GM19455 (cell line): ENCODE data around the gene KANK2.
A peak's percentile ranks its signal among the peaks of the same experiment; 100 is the strongest.
"Not testable (repeated sequence)": the region's sequence is repeated elsewhere in the genome, so short reads cannot be mapped to it uniquely, and the experiment has no call there.

Experiments
- ATAC-seq: cut with Tn5 transposase; IDR thresholded peaks from one replicate; pipeline ENCODE4 v1.9.1; 2021; ENCODE audit not compliant: unreplicated experiment

Gene KANK2

GRCh38 chr19:11175920-11176319 lies 21.4 kb downstream of the KANK2 start:
- no peak for ATAC-seq

GRCh38 chr19:11174336-11174735 lies 23.0 kb downstream of the KANK2 start:
- ATAC-seq = no peak

DNA sequence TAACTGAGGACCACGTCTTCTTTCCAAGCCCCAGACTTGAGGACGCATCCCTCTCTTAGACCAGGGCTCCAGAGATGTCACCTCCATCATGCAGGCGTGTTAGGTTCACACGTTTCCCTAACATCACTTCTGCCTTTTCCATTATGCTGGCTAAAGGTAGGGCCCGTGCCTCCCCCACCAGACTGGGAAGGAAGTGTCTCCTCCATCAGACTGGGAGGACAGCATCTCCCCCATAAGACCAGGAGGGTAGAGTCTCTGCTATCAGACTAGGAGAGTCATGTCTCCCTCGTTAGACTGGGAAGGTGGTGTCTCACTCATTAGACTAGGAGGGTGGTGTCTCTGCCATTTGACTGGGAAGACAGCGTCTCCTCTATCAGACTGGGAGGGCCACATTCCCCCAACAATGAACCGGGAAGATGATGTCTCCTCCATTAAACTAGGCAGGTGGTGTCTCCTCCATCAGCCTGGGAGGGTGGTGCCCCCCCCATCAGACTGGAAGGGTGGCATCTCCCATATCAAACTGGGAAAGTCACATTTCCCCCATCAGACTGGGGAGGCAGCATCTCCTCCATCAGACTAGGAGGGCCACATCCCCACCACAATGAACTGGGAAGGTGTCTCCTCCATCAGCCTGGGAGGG lies 23.7 kb downstream of the KANK2 start:
- no peak for ATAC-seq

DNA sequence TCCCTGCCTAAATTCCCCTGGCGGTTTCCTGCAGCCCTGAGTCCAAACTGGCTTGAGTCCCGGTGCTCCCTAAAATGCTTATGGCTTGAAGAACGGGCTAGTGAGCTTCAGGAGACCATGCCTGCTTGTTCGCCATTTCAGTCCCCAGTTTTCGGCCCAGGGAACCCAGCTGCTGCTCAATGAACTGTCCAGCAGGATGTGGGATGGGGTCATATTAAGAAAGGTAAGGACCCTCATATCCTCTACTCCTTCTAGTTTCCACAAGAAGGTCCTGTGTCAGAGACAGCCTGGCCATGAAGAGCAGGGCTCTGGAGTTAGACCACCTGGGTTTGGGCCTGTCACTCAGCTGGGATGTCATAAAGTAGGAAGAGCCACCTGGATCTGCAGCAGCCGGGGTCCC lies 24.8 kb downstream of the KANK2 start:
- ATAC-seq = no peak

DNA sequence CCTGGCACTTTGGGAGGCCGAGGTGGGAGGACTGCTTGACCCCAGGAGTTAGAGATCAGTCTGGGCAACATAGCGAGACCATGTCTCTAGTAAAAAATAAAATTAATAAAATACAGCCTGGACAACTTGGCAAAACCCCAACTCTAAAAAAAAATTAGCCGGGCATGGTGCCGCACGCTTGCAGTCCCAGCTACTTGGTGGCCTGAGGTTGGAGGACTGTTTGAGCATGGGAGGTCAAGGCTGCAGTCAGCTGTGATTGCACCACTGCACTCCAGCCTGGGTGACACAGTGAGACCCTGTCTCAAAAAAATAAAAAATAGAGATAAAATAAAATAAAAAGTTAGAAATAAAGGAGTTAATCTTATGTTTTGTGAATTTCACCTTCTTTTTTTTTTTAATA lies 26.2 kb downstream of the KANK2 start:
- no peak for ATAC-seq

DNA sequence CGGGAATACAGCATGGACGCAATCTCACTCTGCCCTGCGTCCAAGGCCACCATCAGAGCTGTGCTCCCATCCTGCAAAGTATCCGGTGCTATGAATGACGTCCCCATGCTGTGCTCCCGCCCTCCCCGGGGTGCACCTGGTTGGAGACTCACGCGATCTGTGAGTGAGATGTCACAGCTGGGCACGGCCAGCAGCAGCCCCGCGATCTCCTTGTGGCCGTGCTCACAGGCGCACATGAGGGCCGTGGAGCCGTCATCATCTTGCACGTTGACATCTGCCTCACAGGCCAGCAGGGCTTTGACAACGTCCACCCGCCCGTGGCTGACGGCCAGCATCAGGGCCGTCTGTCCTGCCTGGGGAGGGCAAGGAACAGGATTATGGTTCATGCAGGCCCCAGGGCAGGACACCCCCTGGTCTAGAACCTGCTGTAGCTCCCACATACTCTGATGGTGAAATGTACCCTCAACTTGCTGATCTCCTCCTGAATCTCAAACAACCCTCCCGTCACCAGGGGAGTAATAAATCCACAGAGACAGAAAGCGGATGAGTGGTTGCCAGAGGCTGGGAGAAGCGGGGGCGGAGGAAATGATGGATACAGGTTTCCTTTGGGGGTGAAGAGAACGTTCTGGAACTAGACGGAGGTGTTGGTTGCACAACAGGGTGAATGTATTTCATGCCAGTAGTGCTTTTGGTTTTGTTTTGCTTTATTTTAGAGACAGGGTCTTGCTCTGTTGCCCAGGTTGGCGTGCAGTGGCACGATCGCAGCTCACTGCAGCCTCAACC lies 27.3 kb downstream of the KANK2 start:
- no peak for ATAC-seq

DNA sequence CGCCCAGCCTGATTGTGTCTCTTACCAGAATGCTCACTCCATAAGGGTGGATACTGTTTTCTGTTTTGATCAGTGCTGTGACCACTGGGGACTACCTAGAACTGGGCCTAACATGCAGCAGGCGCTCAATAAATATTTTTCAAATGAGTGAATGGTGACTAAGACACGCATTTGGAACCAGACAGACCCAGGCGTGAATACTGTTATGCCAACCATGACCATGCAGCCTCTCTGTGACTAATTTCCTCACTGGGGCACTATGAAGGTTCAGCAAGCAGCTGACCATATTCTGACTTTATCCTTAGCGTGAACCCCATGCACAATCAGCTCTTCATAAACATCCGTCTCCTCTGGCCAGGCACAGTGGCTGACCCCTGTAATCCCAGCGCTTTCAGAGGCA lies 28.8 kb downstream of the KANK2 start:
- ATAC-seq = no peak

DNA sequence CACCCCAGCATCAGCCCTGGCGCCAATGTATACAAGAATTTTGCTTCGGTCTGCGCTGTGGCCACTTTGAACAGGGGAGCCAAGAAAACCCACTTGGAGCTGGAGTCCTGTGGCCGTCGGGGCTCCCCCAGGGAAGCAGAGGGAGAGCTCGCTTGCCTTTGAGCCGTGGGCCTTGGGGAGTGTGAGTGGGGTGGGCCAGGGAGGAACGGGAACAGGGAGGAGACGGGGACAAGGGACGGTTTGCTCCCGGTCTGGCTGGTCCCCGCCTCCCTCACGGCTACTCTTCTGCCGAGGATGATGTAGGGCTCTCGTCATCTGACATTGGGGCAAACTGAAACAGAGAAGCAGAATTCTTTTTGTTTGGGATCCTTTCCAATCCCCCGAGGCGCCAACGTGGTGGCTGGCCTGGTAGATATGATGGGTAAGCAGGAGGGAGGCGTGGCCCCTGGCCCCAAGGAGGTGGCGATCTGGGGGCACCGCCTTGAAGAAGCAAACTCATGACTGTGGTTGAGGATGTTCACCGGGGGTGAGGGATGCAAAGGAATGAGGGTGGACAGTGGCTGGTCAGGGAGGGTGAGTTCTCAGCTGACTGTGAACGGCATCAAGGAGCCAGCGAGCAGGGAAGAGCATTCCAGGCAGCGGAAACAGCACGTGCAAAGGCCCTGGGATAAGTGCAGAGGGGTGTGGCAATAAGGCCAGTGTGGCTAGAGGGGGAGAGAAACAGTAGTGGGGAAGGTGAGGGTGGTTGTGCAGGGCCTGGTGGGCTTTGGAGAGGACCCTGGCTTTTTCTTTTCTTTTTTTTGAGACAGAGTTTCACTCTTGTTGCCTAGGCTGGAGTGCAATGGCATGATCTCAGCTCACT lies 30.8 kb downstream of the KANK2 start:
- ATAC-seq = no peak

- no peak for ATAC-seq
These were observed 31.8 kb downstream of the KANK2 start for GRCh38 chr19:11165486-11166030.

GRCh38 chr19:11164879-11165406 lies 32.4 kb downstream of the KANK2 start:
- ATAC-seq = no peak

DNA sequence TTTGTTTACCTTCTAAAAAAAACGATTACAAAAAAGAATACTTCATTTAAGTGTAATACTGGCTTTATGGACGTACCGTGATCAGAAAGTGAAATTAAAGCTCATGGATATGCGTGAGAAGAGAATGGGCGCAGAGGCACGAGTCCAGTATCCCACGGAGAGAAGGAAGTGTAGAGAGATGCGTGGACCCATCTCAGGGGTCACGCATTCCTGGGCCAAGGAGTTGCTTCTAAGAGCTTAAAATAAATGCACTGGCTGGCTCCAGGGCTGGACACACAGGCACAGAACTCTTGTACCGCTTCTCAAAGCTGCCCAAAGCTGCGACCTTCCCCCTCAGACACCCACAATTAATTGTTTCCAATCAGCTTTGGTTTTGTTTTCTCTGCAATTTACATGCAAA lies 33.0 kb downstream of the KANK2 start:
- no peak for ATAC-seq

DNA sequence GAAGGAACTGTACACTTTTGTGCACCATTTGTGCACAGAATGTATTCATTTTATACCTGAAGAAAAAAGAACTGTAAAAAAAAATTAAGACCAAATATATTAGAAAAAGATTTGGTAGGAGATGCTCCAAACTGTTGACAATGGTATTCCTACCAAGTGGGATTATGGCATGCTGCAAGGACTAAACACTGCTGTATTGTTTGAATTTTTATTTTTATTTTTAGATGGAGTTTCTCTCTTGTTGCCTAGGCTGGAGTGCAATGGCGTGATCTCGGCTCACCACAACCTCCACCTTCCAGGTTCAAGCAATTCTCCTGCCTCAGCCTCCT lies 36.9 kb downstream of the KANK2 start:
- ATAC-seq = not testable (repeated sequence)

- ATAC-seq = no peak
These were observed 37.5 kb downstream of the KANK2 start for GRCh38 chr19:11159598-11160439.

- ATAC-seq = peak; percentile 92
These were observed 41.8 kb downstream of the KANK2 start, which contains the start of gene SPC24 for GRCh38 chr19:11155373-11156120. Gene SPC24 (minus strand): TSS chr19:11155782. CDS start chr19:11155776, 6 bp downstream.

GRCh38 chr19:11154683-11155047 lies 42.7 kb downstream of the KANK2 start:
- ATAC-seq = no peak

GRCh38 chr19:11152318-11153062 lies 44.9 kb downstream of the KANK2 start:
- ATAC-seq = no peak

- no peak for ATAC-seq
These were observed 46.2 kb downstream of the KANK2 start for GRCh38 chr19:11151181-11151580.

GRCh38 chr19:11148001-11148400 lies 49.3 kb downstream of the KANK2 start:
- ATAC-seq = no peak

- no peak for ATAC-seq
These were observed 51.8 kb downstream of the KANK2 start for GRCh38 chr19:11145536-11145924.
